NK-92 (cell line): ENCODE results near the gene TBC1D20.

Experiments used
- DNase-seq: peaks from one replicate; lab custom pipeline; 2025; ENCODE audit not compliant: unreplicated experiment; lab: John Stamatoyannopoulos, UW

The TBC1D20 gene

GRCh38 chr20:420721-421574 lies 41.4 kb downstream of the TBC1D20 start:
- no peak for DNase-seq

- no peak for DNase-seq
Observed at GRCh38 chr20:420166-420620, 42.1 kb downstream of the TBC1D20 start.

- DNase-seq, result no peak
Observed at GRCh38 chr20:419556-420165, 42.7 kb downstream of the TBC1D20 start.

- DNase-seq, result no peak
Observed at GRCh38 chr20:418858-419365, 43.4 kb downstream of the TBC1D20 start.

- no peak for DNase-seq
Observed at GRCh38 chr20:417801-418342, 44.5 kb downstream of the TBC1D20 start.

- DNase-seq, result no peak
Observed at GRCh38 chr20:416950-417800, 45.2 kb downstream of the TBC1D20 start.

- no peak for DNase-seq
Observed at GRCh38 chr20:415820-416322, 46.5 kb downstream of the TBC1D20 start.

GRCh38 chr20:414161-414560 lies 48.2 kb downstream of the TBC1D20 start:
- no peak for DNase-seq

GRCh38 chr20:412081-412480 lies 50.3 kb downstream of the TBC1D20 start:
- DNase-seq, result no peak

- no peak for DNase-seq
Observed at GRCh38 chr20:409697-410559, 52.4 kb downstream of the TBC1D20 start.

- no peak for DNase-seq
Observed at GRCh38 chr20:408843-409696, 53.3 kb downstream of the TBC1D20 start.

GRCh38 chr20:407953-408842 lies 54.1 kb downstream of the TBC1D20 start, which contains the start of gene RBCK1:
RBCK1 (plus strand) TSS chr20:408299; CDS start chr20:408758, 459 bp downstream.
- peak; percentile 29 for DNase-seq

- DNase-seq, result no peak
Observed at GRCh38 chr20:407133-407952, 55.0 kb downstream of the TBC1D20 start.

- no peak for DNase-seq
Observed at GRCh38 chr20:406200-407132, 55.9 kb downstream of the TBC1D20 start.

GRCh38 chr20:404088-404487 lies 58.2 kb downstream of the TBC1D20 start:
- DNase-seq, result no peak

GRCh38 chr20:403582-403957 lies 58.8 kb downstream of the TBC1D20 start:
- DNase-seq, result no peak
